ENCODE data around the gene CDC42BPB. TPM values are rescaled to one million over a fixed set of nuclear protein-coding genes. Genes with fewer than 3 reads are reported as not detected.
A peak's percentile ranks its signal among the peaks of the same experiment; 100 is the strongest.

The CDC42BPB gene
- total and polyA plus RNA-seq, 2 of the 13 experiments (the other 11 are each of a cell fraction or from before 2014, with no cell fraction given) = 19.7 to 32.3 TPM

DNA sequence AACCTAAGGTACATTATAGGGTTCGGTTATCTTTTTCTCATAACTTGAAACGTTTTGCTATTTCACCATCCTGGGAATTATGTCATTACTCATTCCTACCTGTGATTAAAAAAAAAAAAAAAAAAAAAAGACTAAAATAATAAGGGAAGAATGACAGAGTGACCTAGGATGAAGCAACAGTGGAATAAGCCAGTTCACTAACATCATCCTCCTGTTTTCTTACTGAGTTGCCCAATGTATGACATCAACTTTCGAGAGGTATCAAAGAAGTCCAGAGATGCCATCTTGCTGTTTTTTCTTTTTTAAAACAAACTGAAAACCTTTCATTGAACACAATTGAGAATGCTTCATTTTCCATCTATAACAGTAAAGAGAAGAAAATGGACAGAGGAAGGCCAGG is 92.1 kb downstream of the CDC42BPB start:
- BruUV-seq (replicated peaks) = no TSS peak
- intact Hi-C loops (cut with micrococcal nuclease; ENCODE audit: unreplicated experiment) = no loop called here
- Histone ChIP-seq H3K9me3 (ENCODE audit: low read length) (no peaks in the 10 kb centered on the region), H2AFZ (ENCODE audit: low read length) (no peak overlapping the region), H3K36me3 (replicated peaks in 1 of 2; ENCODE audit: control insufficient read depth in 1 of 2, insufficient read depth in 2 of 2, low read length in 2 of 2) (peaks cover 31 to 79% of the 10 kb centered on the region in 2 experiments), H3K79me2 (ENCODE audit: insufficient read depth, low read length) (no peaks in the 10 kb centered on the region), H3K4me3 (replicated peaks in 1 of 3; ENCODE audit: insufficient read depth in 1 of 3, low read depth in 2 of 3, low read length in 3 of 3) (no peak overlapping the region), H3K27ac (ENCODE audit: extremely low read length, insufficient read depth, low read length) (no peak overlapping the region), H3K4me2 (ENCODE audit: low read depth, low read length) (no peak overlapping the region), H3K27me3 (ENCODE audit: control insufficient read depth in 1 of 2, insufficient read depth in 2 of 2, low read length in 2 of 2) (no peaks in the 10 kb centered on the region), H3K4me1 (ENCODE audit: insufficient read depth, low read length) (no peaks in the 10 kb centered on the region), H3K9ac (ENCODE audit: insufficient read depth, low read depth, low read length) (no peak overlapping the region), H4K20me1 (ENCODE audit: insufficient read depth, low read length) (no peaks in the 10 kb centered on the region)
- no peak for DNase-seq (ENCODE audit: low spot score)
- no peak for ATAC-seq
- POLR2A ChIA-PET = no interaction called here
- no peak for FAIRE-seq
- no peak for TF ChIP-seq ZNF614 (CRISPR knock-in tag; IDR thresholded peaks at IDR 0.05; ENCODE audit: borderline replicate concordance)
- CTCF ChIA-PET (ENCODE audit: low intra/inter-chr PET ratio, low total read pairs) = no interaction called here
- in situ Hi-C loops (cut with HindIII; ENCODE audit: extremely low pct_ligation_motif_present, low pct_unique_long_range_greater_than_20kb) = no loop called here
- 88% methylated on average over 3 of the region's 3 CpGs for whole genome bisulfite sequencing (ENCODE audit: low lambda C conversion rate)

DNA sequence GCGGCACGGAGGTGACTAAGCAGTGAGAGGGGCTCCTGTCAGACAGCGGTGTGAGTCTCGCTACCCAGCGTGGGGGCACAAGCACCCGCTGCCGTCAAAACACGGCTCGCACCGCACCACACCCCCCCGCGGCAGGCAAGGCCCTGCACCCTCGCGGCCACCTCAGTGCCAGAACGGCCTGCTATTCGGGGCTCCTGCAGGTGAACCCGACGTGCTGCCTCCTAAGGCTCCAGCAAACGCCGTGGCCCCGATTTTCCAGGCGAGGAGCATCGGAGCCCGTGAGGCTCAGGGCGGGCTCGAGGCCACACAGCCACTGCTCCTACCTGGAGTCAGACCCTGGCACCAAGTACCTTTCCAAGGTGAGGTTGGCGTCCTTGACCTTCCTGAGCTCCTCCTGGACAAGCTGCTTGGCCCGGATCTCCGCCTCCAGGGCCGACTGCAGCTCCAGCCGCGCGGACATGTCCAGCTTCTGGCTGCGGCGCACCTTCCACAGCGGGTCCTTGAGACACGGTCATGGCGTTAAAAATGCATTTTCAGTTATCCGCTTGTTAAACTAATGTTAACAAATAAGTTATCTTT is 93.1 kb downstream of the CDC42BPB start:
- Histone ChIP-seq H4K20me1 (ENCODE audit: insufficient read depth, low read length) (no peaks in the 10 kb centered on the region), H2AFZ (ENCODE audit: low read length) (no peak overlapping the region), H3K27me3 (ENCODE audit: control insufficient read depth in 1 of 2, insufficient read depth in 2 of 2, low read length in 2 of 2) (no peaks in the 10 kb centered on the region), H3K4me2 (ENCODE audit: low read depth, low read length) (no peak overlapping the region), H3K36me3 (replicated peaks in 1 of 2; ENCODE audit: control insufficient read depth in 1 of 2, insufficient read depth in 2 of 2, low read length in 2 of 2) (peaks cover 25 to 69% of the 10 kb centered on the region in 2 experiments), H3K9ac (ENCODE audit: insufficient read depth, low read depth, low read length) (no peak overlapping the region), H3K79me2 (ENCODE audit: insufficient read depth, low read length) (no peaks in the 10 kb centered on the region), H3K4me1 (ENCODE audit: insufficient read depth, low read length) (no peaks in the 10 kb centered on the region), H3K27ac (ENCODE audit: extremely low read length, insufficient read depth, low read length) (no peak overlapping the region), H3K4me3 (replicated peaks in 1 of 3; ENCODE audit: insufficient read depth in 1 of 3, low read depth in 2 of 3, low read length in 3 of 3) (no peak overlapping the region), H3K9me3 (ENCODE audit: low read length) (no peaks in the 10 kb centered on the region)
- no peak for TF ChIP-seq ZFY (CRISPR knock-in tag; IDR thresholded peaks at IDR 0.05)
- TF ChIP-seq ZNF768 (CRISPR knock-in tag; IDR thresholded peaks at IDR 0.05) = peak; percentile 21; the same call in 1 of the 2 replicates
- no peak for TF ChIP-seq ZNF777 (CRISPR knock-in tag; IDR thresholded peaks at IDR 0.05)
- POLR2A ChIA-PET = no interaction called here
- WGBS (ENCODE audit: low lambda C conversion rate) = 99% methylated on average over 15 of the region's 39 CpGs
- FAIRE-seq (no peak), DNase-seq (ENCODE audit: low spot score) (no peak), ATAC-seq (no peak)
- in situ Hi-C loops (cut with HindIII; ENCODE audit: extremely low pct_ligation_motif_present, low pct_unique_long_range_greater_than_20kb) = no loop called here
- BruUV-seq (replicated peaks) = no TSS peak
- CTCF ChIA-PET (ENCODE audit: low intra/inter-chr PET ratio, low total read pairs) = no interaction called here
- intact Hi-C loops (cut with micrococcal nuclease; ENCODE audit: unreplicated experiment) = no loop called here
